Measurements from ENCODE around the gene MYF5.

DNA sequence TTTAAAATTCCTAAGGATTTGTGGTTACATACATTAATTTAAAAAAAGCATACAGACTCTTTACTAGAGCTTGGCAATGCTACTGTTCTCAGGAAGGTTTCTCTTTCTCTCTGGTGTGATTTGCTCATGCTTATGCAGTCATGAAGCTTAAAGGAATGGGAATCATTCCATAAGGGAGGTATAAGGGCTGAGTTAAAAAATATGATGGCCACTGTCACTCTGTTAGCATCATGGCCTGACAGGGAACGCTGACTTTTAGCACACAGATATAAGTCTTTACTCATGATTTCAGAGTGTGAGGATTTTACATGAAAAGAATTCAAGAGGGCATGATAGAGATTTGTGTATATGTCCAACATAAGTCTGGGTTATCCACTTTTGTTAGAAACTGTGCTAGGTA, 3.8 kb downstream of the MYF5 start:
- TF ChIP-seq, protein P1, sequence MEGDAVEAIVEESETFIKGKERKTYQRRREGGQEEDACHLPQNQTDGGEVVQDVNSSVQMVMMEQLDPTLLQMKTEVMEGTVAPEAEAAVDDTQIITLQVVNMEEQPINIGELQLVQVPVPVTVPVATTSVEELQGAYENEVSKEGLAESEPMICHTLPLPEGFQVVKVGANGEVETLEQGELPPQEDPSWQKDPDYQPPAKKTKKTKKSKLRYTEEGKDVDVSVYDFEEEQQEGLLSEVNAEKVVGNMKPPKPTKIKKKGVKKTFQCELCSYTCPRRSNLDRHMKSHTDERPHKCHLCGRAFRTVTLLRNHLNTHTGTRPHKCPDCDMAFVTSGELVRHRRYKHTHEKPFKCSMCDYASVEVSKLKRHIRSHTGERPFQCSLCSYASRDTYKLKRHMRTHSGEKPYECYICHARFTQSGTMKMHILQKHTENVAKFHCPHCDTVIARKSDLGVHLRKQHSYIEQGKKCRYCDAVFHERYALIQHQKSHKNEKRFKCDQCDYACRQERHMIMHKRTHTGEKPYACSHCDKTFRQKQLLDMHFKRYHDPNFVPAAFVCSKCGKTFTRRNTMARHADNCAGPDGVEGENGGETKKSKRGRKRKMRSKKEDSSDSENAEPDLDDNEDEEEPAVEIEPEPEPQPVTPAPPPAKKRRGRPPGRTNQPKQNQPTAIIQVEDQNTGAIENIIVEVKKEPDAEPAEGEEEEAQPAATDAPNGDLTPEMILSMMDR (IDR thresholded peaks at IDR 0.05) = no peak
- no peak for TF ChIP-seq POLR2A (IDR thresholded peaks at IDR 0.05)
- TF ChIP-seq EP300 (IDR thresholded peaks at IDR 0.05) = no peak

All from ovary (tissue), 3 donors.